NCI-H146 (cell line): ENCODE results near the gene ALDH18A1.
A peak's percentile ranks its signal among the peaks of the same experiment; 100 is the strongest.

Experiments used
- DNase-seq: peaks from one replicate; lab custom pipeline; 2025; lab: John Stamatoyannopoulos, UW

ALDH18A1 gene

GRCh38 chr10:95579292-95579691, 77.2 kb downstream of the ALDH18A1 start:
- DNase-seq = no peak

- DNase-seq = no peak
These were observed 77.9 kb downstream of the ALDH18A1 start for GRCh38 chr10:95578619-95579018.

GRCh38 chr10:95574649-95575365, 81.7 kb downstream of the ALDH18A1 start:
- DNase-seq = no peak

- DNase-seq = no peak
These were observed 82.4 kb downstream of the ALDH18A1 start for GRCh38 chr10:95573964-95574604.

GRCh38 chr10:95573527-95573926, 83.0 kb downstream of the ALDH18A1 start:
- no peak for DNase-seq

GRCh38 chr10:95572131-95572820, 84.2 kb downstream of the ALDH18A1 start:
- DNase-seq = no peak

GRCh38 chr10:95571390-95571789, 85.1 kb downstream of the ALDH18A1 start:
- no peak for DNase-seq

GRCh38 chr10:95569368-95569767, 87.1 kb downstream of the ALDH18A1 start:
- DNase-seq = no peak

GRCh38 chr10:95567903-95568630, 88.4 kb downstream of the ALDH18A1 start:
- DNase-seq = no peak

GRCh38 chr10:95566136-95566535, 90.4 kb downstream of the ALDH18A1 start:
- DNase-seq = no peak

GRCh38 chr10:95565336-95565735, 91.2 kb downstream of the ALDH18A1 start:
- DNase-seq = no peak

- DNase-seq = no peak
These were observed 92.2 kb downstream of the ALDH18A1 start for GRCh38 chr10:95564291-95564690.

GRCh38 chr10:95562341-95562965, 94.1 kb downstream of the ALDH18A1 start:
- no peak for DNase-seq

GRCh38 chr10:95561864-95562177, 94.7 kb downstream of the ALDH18A1 start:
- DNase-seq = no peak

GRCh38 chr10:95561177-95561863, 95.2 kb downstream of the ALDH18A1 start, which contains the start of gene SORBS1:
Gene SORBS1 (minus strand): TSS chr10:95561371. CDS start chr10:95441135, 120,236 bp downstream.
- DNase-seq = peak; percentile 98

GRCh38 chr10:95560278-95561176, 96.0 kb downstream of the ALDH18A1 start:
- peak; percentile 74 for DNase-seq

- DNase-seq = no peak
These were observed 96.6 kb downstream of the ALDH18A1 start for GRCh38 chr10:95559896-95560277.

GRCh38 chr10:95559471-95559870, 97.0 kb downstream of the ALDH18A1 start:
- DNase-seq = peak; percentile 20

- DNase-seq = no peak
These were observed 97.8 kb downstream of the ALDH18A1 start for GRCh38 chr10:95558593-95559320.
